Subcutaneous adipose tissue (tissue), 4 donors: ENCODE measurements around the gene HRH1. TPM values are rescaled to one million over a fixed set of nuclear protein-coding genes. Genes with fewer than 3 reads are reported as not detected.

Source experiments
- CTCF ChIP-seq: fragments of 450-650 bp; IDR thresholded peaks from one replicate; pipeline ENCODE4 v1.5.1; 2016; ENCODE audit warnings: low read depth, mild to moderate bottlenecking, control low read depth, antibody characterized with exemption, moderate library complexity
- total RNA-seq, 4 donors: library from RNA; depleted of rRNA; stranded (reverse); fragments of >200 nt; gene quantifications; one replicate each; pipeline ENCODE4 v1.1.0, GENCODE V29; 2016

The HRH1 gene
- total RNA-seq, 4 donors from 2014 or later = 3.2 to 8.4 (median 4.9) TPM

- TF ChIP-seq CTCF = no peak
These were observed 8.4 kb upstream of the HRH1 start for GRCh38 chr3:11145888-11146287.

- TF ChIP-seq CTCF = no peak
These were observed 7.3 kb upstream of the HRH1 start for GRCh38 chr3:11146773-11147660.

GRCh38 chr3:11150256-11150655 lies 4.0 kb upstream of the HRH1 start:
- TF ChIP-seq CTCF = no peak

- TF ChIP-seq CTCF = no peak
These were observed 2.0 kb upstream of the HRH1 start for GRCh38 chr3:11152301-11152700.

GRCh38 chr3:11154953-11155325 lies 646 bp downstream of the HRH1 start:
- no peak for TF ChIP-seq CTCF

- no peak for TF ChIP-seq CTCF
These were observed 1.2 kb downstream of the HRH1 start for GRCh38 chr3:11155341-11156025.

GRCh38 chr3:11156026-11156410 lies 1.7 kb downstream of the HRH1 start:
- no peak for TF ChIP-seq CTCF
